Osteoblast (primary cell): ENCODE data around the gene SLC39A11. TPM values are rescaled to one million over a fixed set of nuclear protein-coding genes. Genes with fewer than 3 reads are reported as not detected.

Source experiments
- DNase-seq: peaks from one replicate; pipeline ENCODE4 v3.0.0; 2011; ENCODE audit warnings: low spot score, mixed read lengths; ENCODE audit not compliant: insufficient read length; ENCODE audit errors: missing footprints
- H2AFZ ChIP-seq: 2 replicates; pipeline ENCODE4 v1.6.0; 2011; ENCODE audit warnings: mild to moderate bottlenecking, low read length
- H3K27ac ChIP-seq: 2 replicates; pipeline ENCODE4 v1.5.1; 2011; ENCODE audit warnings: mild to moderate bottlenecking, low read depth, low read length, moderate library complexity
- H3K27me3 ChIP-seq: 2 replicates; pipeline ENCODE4 v1.6.0; 2012; ENCODE audit warnings: mild to moderate bottlenecking, control low read depth, inconsistent platforms, low read length, moderate library complexity; ENCODE audit not compliant: insufficient read depth
- H3K36me3 ChIP-seq: 2 replicates; pipeline ENCODE4 v1.5.1; 2011; ENCODE audit warnings: mild to moderate bottlenecking, low read length, control low read depth, moderate library complexity; ENCODE audit not compliant: insufficient read depth
- H3K4me1 ChIP-seq: 2 replicates; pipeline ENCODE4 v1.5.1; 2011; ENCODE audit warnings: mild to moderate bottlenecking, low read length, control low read depth, moderate library complexity; ENCODE audit not compliant: insufficient read depth
- H3K4me2 ChIP-seq: 2 replicates; pipeline ENCODE4 v1.6.0; 2011; ENCODE audit warnings: mild to moderate bottlenecking, low read length; ENCODE audit not compliant: insufficient read depth
- H3K4me3 ChIP-seq: fragments of 200-600 bp; sonication (generic); 3 replicates; pipeline ENCODE4 v1.5.1; 2012; ENCODE audit warnings: mild to moderate bottlenecking, low read length, inconsistent platforms; ENCODE audit not compliant: insufficient read depth
- H3K79me2 ChIP-seq: 2 replicates; pipeline ENCODE4 v1.6.0; 2012; ENCODE audit warnings: mild to moderate bottlenecking, low read length, control low read depth, inconsistent platforms; ENCODE audit not compliant: insufficient read depth
- H3K9me3 ChIP-seq: 2 replicates; pipeline ENCODE4 v1.5.1; 2011; ENCODE audit warnings: low read depth, low read length, control low read depth
- H4K20me1 ChIP-seq: 2 replicates; pipeline ENCODE4 v1.6.0; 2012; ENCODE audit warnings: mild to moderate bottlenecking, low read length, control low read depth; ENCODE audit not compliant: insufficient read depth
- total RNA-seq: library from RNA; depleted of rRNA; stranded (reverse); fragments of >200 nt; gene quantifications from 2 replicates; pipeline ENCODE4 v1.2.3, GENCODE V29; 2012
- TF ChIP-seq, protein P1 (sequence below): IDR thresholded peaks from 2 replicates; pipeline ENCODE4 v1.5.1; 2011; ENCODE audit warnings: mild to moderate bottlenecking, low read depth, low read length, moderate library complexity; ENCODE audit errors: extremely low read depth

The SLC39A11 gene
- total RNA-seq, 1 donor = 27.1 TPM

DNA sequence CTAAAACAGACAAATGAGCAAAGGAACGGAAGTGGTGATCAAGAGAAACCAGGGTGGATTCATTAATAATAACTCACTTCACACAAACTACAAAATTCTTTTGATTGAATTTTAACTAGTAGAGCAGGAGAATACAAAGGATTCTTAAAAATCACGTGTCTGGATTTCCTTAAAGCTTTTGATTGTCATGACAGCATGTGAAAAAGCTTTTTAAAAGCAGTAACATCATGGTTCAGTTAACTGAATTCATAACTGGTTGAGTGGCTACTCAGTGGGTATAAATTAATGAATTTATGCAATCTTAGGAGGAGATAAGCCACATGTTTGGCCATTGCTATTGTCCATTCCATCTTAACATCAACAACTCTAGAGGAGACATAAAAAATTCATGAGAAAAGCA lies 333.2 kb downstream of the SLC39A11 start:
- Histone ChIP-seq H3K4me2 (no peak overlapping the region), H2AFZ (no peak overlapping the region), H4K20me1 (no peaks in the 10 kb centered on the region), H3K4me1 (no peaks in the 10 kb centered on the region), H3K36me3 (no peaks in the 10 kb centered on the region), H3K27me3 (no peaks in the 10 kb centered on the region), H3K4me3 (no peak overlapping the region), H3K27ac (no peak overlapping the region), H3K9me3 (no peaks in the 10 kb centered on the region), H3K79me2 (no peaks in the 10 kb centered on the region)
- DNase-seq = no peak
- TF ChIP-seq, protein P1, sequence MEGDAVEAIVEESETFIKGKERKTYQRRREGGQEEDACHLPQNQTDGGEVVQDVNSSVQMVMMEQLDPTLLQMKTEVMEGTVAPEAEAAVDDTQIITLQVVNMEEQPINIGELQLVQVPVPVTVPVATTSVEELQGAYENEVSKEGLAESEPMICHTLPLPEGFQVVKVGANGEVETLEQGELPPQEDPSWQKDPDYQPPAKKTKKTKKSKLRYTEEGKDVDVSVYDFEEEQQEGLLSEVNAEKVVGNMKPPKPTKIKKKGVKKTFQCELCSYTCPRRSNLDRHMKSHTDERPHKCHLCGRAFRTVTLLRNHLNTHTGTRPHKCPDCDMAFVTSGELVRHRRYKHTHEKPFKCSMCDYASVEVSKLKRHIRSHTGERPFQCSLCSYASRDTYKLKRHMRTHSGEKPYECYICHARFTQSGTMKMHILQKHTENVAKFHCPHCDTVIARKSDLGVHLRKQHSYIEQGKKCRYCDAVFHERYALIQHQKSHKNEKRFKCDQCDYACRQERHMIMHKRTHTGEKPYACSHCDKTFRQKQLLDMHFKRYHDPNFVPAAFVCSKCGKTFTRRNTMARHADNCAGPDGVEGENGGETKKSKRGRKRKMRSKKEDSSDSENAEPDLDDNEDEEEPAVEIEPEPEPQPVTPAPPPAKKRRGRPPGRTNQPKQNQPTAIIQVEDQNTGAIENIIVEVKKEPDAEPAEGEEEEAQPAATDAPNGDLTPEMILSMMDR = no peak

DNA sequence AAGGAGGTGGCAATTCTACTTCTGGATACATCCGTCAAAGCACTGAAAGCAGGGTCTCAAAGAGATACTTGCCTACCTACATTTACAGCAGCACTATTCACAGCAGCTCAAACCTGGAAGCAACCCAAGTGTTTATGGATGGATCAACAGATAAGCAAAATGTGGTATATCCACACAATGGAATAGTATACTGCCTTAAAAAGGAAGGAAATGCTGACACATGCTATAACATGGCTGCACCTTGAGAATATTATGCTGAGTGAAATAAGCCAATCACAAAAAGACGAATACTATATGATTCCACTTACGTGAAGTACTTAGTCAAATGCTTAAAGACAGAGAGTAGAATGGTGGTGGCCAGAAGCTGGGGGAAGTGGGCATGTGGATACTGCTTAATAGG lies 336.2 kb downstream of the SLC39A11 start:
- no peak overlapping the region for H3K27ac ChIP-seq
- no peaks in the 10 kb centered on the region for H3K36me3 ChIP-seq
- no peak overlapping the region for H2AFZ ChIP-seq
- H3K4me2 ChIP-seq = no peak overlapping the region
- TF ChIP-seq, protein P1 = no peak
- DNase-seq = no peak
- H3K27me3 ChIP-seq = no peaks in the 10 kb centered on the region
- no peaks in the 10 kb centered on the region for H3K79me2 ChIP-seq
- no peaks in the 10 kb centered on the region for H3K9me3 ChIP-seq
- H3K4me3 ChIP-seq = no peak overlapping the region
- no peaks in the 10 kb centered on the region for H3K4me1 ChIP-seq
- H4K20me1 ChIP-seq = no peaks in the 10 kb centered on the region

DNA sequence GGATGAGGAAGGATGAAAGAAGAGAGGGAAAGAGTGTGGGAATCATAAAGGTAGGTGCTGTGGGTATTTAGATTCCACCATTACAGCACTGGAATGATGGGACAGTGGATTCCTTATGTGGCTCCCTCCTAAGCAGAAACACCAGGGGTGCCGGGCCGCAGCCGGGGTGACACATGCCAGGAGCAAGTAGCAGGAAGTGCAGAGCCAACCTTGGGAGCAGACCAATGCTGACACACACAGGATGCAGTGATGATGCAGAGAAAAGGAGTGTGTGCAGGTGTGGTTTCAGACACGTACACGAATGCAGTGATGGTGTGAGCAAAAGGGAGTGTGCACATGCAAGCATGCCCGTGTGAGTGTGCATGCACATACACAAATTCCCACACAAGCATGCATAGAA lies 338.0 kb downstream of the SLC39A11 start:
- H3K79me2 ChIP-seq = no peaks in the 10 kb centered on the region
- no peaks in the 10 kb centered on the region for H4K20me1 ChIP-seq
- no peak for DNase-seq
- H3K4me3 ChIP-seq = no peak overlapping the region
- H3K4me2 ChIP-seq = no peak overlapping the region
- H2AFZ ChIP-seq = no peak overlapping the region
- TF ChIP-seq, protein P1 = no peak
- H3K4me1 ChIP-seq = no peaks in the 10 kb centered on the region
- H3K27me3 ChIP-seq = no peaks in the 10 kb centered on the region
- no peaks in the 10 kb centered on the region for H3K9me3 ChIP-seq
- no peak overlapping the region for H3K27ac ChIP-seq
- no peaks in the 10 kb centered on the region for H3K36me3 ChIP-seq

DNA sequence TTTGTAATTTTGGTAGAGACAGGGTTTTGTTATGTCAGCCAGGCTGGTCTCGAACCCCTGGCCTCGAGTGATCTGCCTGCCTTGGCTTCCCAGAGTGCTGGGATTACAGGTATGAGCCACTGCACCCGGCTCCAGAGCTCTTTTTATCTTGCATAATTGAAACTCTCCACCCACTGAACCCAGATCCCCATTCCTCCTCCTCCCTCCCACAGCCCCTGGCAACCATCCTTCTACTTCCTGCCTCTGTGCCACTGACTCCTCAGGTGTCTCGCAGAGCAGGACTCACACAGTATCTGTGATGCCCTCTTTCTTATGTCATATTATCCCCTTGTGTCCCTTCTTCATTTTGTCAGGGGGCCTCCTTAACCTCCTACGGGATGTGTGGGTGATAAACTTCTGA lies 340.7 kb downstream of the SLC39A11 start:
- DNase-seq = no peak
- Histone ChIP-seq H3K9me3 (no peaks in the 10 kb centered on the region), H3K36me3 (no peaks in the 10 kb centered on the region), H3K79me2 (no peaks in the 10 kb centered on the region), H4K20me1 (no peaks in the 10 kb centered on the region), H3K4me2 (no peak overlapping the region), H3K27ac (no peak overlapping the region), H2AFZ (no peak overlapping the region), H3K4me3 (no peak overlapping the region), H3K4me1 (no peaks in the 10 kb centered on the region), H3K27me3 (no peaks in the 10 kb centered on the region)
- TF ChIP-seq, protein P1 = no peak
